ENCODE data around the gene SMPX.

Gene SMPX

DNA sequence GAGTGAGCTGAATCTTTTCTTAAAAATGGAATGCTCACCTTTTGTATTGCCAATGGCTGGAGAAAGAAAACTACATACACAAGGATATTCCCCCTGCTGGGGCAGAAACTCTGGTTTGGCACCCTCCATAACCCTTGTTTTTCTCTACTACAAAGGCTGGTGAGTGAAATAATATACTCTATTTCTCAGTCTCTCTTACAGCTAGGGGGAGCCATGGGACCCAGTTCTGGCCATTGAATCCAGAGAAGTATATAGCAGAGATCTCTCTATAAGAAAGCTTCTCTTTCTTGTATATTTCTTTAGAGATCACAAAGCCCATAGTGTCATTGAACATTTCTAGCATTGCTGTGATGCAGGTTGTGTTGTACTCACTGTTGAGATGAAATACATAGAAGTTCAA, 49.8 kb downstream of the SMPX start:
- no peaks in the 10 kb centered on the region for H3K79me2 ChIP-seq (ENCODE audit: insufficient read depth, low read depth)
- no peaks in the 10 kb centered on the region for H3K27me3 ChIP-seq (ENCODE audit: insufficient read depth, low read depth)
- no peak overlapping the region for H2AFZ ChIP-seq (ENCODE audit: low read depth)
- no peak overlapping the region for H3K9ac ChIP-seq
- H3K4me1 ChIP-seq (ENCODE audit: low read depth, poor library complexity, severe bottlenecking), result no peaks in the 10 kb centered on the region
- TF ChIP-seq, protein P1, sequence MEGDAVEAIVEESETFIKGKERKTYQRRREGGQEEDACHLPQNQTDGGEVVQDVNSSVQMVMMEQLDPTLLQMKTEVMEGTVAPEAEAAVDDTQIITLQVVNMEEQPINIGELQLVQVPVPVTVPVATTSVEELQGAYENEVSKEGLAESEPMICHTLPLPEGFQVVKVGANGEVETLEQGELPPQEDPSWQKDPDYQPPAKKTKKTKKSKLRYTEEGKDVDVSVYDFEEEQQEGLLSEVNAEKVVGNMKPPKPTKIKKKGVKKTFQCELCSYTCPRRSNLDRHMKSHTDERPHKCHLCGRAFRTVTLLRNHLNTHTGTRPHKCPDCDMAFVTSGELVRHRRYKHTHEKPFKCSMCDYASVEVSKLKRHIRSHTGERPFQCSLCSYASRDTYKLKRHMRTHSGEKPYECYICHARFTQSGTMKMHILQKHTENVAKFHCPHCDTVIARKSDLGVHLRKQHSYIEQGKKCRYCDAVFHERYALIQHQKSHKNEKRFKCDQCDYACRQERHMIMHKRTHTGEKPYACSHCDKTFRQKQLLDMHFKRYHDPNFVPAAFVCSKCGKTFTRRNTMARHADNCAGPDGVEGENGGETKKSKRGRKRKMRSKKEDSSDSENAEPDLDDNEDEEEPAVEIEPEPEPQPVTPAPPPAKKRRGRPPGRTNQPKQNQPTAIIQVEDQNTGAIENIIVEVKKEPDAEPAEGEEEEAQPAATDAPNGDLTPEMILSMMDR (conservative IDR thresholded peaks at IDR 0.05; ENCODE audit: low read depth, low read length), result peak; percentile 53
- H3K36me3 ChIP-seq (ENCODE audit: insufficient read depth), result no peaks in the 10 kb centered on the region
- no peak overlapping the region for H3K27ac ChIP-seq
- H3K4me3 ChIP-seq (IDR thresholded peaks at IDR 0.05; ENCODE audit: insufficient read depth, low read depth, low read length), result no peak overlapping the region
- no peaks in the 10 kb centered on the region for H4K20me1 ChIP-seq (ENCODE audit: insufficient read depth)
- no peak overlapping the region for H3K4me2 ChIP-seq

DNA sequence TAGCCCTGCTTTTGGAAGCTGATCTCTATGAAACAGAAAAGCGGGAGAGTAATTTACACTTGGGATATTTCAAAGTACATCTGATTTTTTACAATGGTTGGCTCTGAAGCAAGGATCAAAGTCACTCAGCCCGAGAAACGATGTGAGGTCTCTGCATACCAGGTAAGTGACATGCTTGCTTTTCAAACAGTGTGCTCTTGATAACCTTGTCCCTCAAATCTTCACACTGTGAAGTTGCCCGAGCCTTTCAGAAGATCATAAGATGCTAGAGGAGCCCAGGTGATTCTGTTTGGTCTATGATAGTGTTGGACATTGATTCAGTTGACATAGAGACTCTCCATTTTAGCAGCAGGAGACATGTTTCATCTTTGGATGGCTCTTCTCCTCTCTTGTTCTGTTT, 52.7 kb downstream of the SMPX start:
- Histone ChIP-seq H3K27me3 (ENCODE audit: insufficient read depth, low read depth) (no peaks in the 10 kb centered on the region), H3K4me2 (no peak overlapping the region), H3K36me3 (ENCODE audit: insufficient read depth) (no peaks in the 10 kb centered on the region), H4K20me1 (ENCODE audit: insufficient read depth) (no peaks in the 10 kb centered on the region), H3K79me2 (ENCODE audit: insufficient read depth, low read depth) (no peaks in the 10 kb centered on the region), H3K9ac (no peak overlapping the region), H3K27ac (no peak overlapping the region), H3K4me1 (ENCODE audit: low read depth, poor library complexity, severe bottlenecking) (no peaks in the 10 kb centered on the region), H3K4me3 (IDR thresholded peaks at IDR 0.05; ENCODE audit: insufficient read depth, low read depth, low read length) (no peak overlapping the region), H2AFZ (ENCODE audit: low read depth) (no peak overlapping the region)
- TF ChIP-seq, protein P1 (conservative IDR thresholded peaks at IDR 0.05; ENCODE audit: low read depth, low read length), result no peak

DNA sequence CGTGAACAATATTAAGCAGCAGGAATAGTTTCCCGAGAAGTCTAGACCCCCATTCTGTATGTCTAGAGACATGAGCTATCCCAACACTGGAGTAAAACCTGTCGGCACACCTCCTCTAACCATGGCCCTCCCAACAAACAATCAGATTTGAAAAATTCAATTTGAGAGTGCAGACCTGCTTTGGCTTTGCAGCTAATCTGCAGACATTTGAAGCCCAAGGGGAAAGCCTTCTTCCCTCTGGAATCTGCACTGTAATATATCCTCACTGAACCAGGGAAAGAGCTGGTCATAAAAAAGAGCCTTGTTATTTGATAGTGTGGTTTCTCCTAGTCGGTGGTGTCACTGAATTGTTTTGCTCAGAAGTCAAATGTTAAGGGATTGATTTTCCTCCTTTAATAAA, 55.2 kb downstream of the SMPX start:
- no peak overlapping the region for H3K27ac ChIP-seq
- H3K4me1 ChIP-seq (ENCODE audit: low read depth, poor library complexity, severe bottlenecking), result no peaks in the 10 kb centered on the region
- no peak overlapping the region for H3K4me2 ChIP-seq
- no peaks in the 10 kb centered on the region for H3K36me3 ChIP-seq (ENCODE audit: insufficient read depth)
- no peak overlapping the region for H3K4me3 ChIP-seq (IDR thresholded peaks at IDR 0.05; ENCODE audit: insufficient read depth, low read depth, low read length)
- H3K27me3 ChIP-seq (ENCODE audit: insufficient read depth, low read depth), result no peaks in the 10 kb centered on the region
- H4K20me1 ChIP-seq (ENCODE audit: insufficient read depth), result no peaks in the 10 kb centered on the region
- no peak overlapping the region for H2AFZ ChIP-seq (ENCODE audit: low read depth)
- H3K79me2 ChIP-seq (ENCODE audit: insufficient read depth, low read depth), result no peaks in the 10 kb centered on the region
- H3K9ac ChIP-seq, result no peak overlapping the region
- TF ChIP-seq, protein P1 (conservative IDR thresholded peaks at IDR 0.05; ENCODE audit: low read depth, low read length), result no peak

DNA sequence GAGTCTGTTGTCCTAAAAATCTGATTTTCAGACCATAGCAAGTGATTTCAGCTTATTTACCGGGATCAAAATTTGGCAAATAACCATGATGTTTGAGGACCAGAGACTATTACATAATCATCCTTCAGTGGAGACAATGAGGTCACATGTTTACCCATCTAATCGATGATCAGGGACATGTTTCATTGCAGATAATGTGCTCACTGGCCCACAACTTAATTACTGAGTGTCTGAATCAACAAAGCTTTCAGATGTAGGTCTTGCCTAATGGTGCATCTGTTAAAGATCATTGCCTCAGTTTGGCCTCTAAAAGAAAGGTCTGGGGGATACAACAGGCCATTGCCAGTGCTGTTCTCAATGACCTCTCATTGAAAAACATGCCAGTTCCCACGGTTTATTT, 56.9 kb downstream of the SMPX start:
- H3K79me2 ChIP-seq (ENCODE audit: insufficient read depth, low read depth), result no peaks in the 10 kb centered on the region
- no peaks in the 10 kb centered on the region for H4K20me1 ChIP-seq (ENCODE audit: insufficient read depth)
- H2AFZ ChIP-seq (ENCODE audit: low read depth), result no peak overlapping the region
- no peak overlapping the region for H3K27ac ChIP-seq
- H3K4me1 ChIP-seq (ENCODE audit: low read depth, poor library complexity, severe bottlenecking), result no peaks in the 10 kb centered on the region
- TF ChIP-seq, protein P1 (conservative IDR thresholded peaks at IDR 0.05; ENCODE audit: low read depth, low read length), result no peak
- H3K4me3 ChIP-seq (IDR thresholded peaks at IDR 0.05; ENCODE audit: insufficient read depth, low read depth, low read length), result no peak overlapping the region
- no peak overlapping the region for H3K4me2 ChIP-seq
- no peaks in the 10 kb centered on the region for H3K36me3 ChIP-seq (ENCODE audit: insufficient read depth)
- no peak overlapping the region for H3K9ac ChIP-seq
- no peaks in the 10 kb centered on the region for H3K27me3 ChIP-seq (ENCODE audit: insufficient read depth, low read depth)

DNA sequence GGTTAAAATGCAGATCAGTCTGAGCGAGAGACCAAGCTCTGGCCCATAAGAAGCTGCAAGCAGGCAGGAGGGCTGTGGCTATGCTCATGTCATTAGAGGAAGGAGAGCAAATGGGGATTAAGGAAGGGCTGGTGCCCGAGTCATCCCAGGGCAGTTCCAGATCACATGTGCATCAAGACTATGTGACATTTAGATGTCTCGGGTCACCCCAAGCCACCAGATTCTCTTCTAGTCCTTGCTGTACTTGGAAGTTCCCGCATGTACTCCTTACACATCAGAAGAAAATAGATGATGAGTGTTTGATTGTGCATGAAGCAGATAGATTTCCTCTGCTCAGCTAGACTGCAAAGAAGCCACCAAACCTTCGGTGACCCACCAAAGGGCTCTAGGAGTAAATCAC, 57.6 kb downstream of the SMPX start:
- Histone ChIP-seq H2AFZ (ENCODE audit: low read depth) (no peak overlapping the region), H3K4me2 (no peak overlapping the region), H3K27me3 (ENCODE audit: insufficient read depth, low read depth) (no peaks in the 10 kb centered on the region), H3K36me3 (ENCODE audit: insufficient read depth) (no peaks in the 10 kb centered on the region), H3K27ac (no peak overlapping the region), H3K79me2 (ENCODE audit: insufficient read depth, low read depth) (no peaks in the 10 kb centered on the region), H3K4me1 (ENCODE audit: low read depth, poor library complexity, severe bottlenecking) (no peaks in the 10 kb centered on the region), H3K9ac (no peak overlapping the region), H4K20me1 (ENCODE audit: insufficient read depth) (no peaks in the 10 kb centered on the region), H3K4me3 (IDR thresholded peaks at IDR 0.05; ENCODE audit: insufficient read depth, low read depth, low read length) (no peak overlapping the region)
- TF ChIP-seq, protein P1 (conservative IDR thresholded peaks at IDR 0.05; ENCODE audit: low read depth, low read length), result no peak

All from KMS-11 (cell line).